Non-pigmented ciliary epithelial cell (primary cell): Measurements from ENCODE around the gene DLG2.
A peak's percentile ranks its signal among the peaks of the same experiment; 100 is the strongest.
"Not testable (repeated sequence)": the region's sequence is repeated elsewhere in the genome, so short reads cannot be mapped to it uniquely, and the experiment has no call there.

Source experiments
- DNase-seq: peaks from one replicate; pipeline ENCODE4 v3.0.0-alpha.2; 2010; ENCODE audit warnings: low read depth

Gene DLG2

GRCh38 chr11:85627332-85627997 lies at the start of gene DLG2:
DLG2 (minus strand) TSS chr11:85627344.
- no peak for DNase-seq

- DNase-seq = no peak
Observed at GRCh38 chr11:85673393-85673792, 46.2 kb upstream of the DLG2 start.

GRCh38 chr11:85672105-85672902 lies 45.2 kb upstream of the DLG2 start:
- no peak for DNase-seq

GRCh38 chr11:85670949-85671663 lies 44.0 kb upstream of the DLG2 start:
- not testable (repeated sequence) for DNase-seq

GRCh38 chr11:85668157-85668556 lies 41.0 kb upstream of the DLG2 start:
- DNase-seq = no peak

- DNase-seq = no peak
Observed at GRCh38 chr11:85666687-85667086, 39.5 kb upstream of the DLG2 start.

- DNase-seq = no peak
Observed at GRCh38 chr11:85665733-85666132, 38.6 kb upstream of the DLG2 start.

- peak; percentile 68 for DNase-seq
Observed at GRCh38 chr11:85664615-85665481, 37.7 kb upstream of the DLG2 start, which contains the start of gene CREBZF. CREBZF (minus strand) TSS chr11:85665129; CDS start chr11:85664875, 254 bp downstream.

- DNase-seq = no peak
Observed at GRCh38 chr11:85663753-85664614, 36.8 kb upstream of the DLG2 start.

GRCh38 chr11:85663080-85663752 lies 36.1 kb upstream of the DLG2 start:
- no peak for DNase-seq

GRCh38 chr11:85661972-85662664 lies 35.0 kb upstream of the DLG2 start:
- no peak for DNase-seq

- DNase-seq = no peak
Observed at GRCh38 chr11:85658180-85658579, 31.0 kb upstream of the DLG2 start.

- DNase-seq = no peak
Observed at GRCh38 chr11:85656777-85657176, 29.6 kb upstream of the DLG2 start.

- DNase-seq = not testable (repeated sequence)
Observed at GRCh38 chr11:85654343-85654742, 27.2 kb upstream of the DLG2 start.

GRCh38 chr11:85652786-85653447 lies 25.8 kb upstream of the DLG2 start:
- DNase-seq = no peak

GRCh38 chr11:85651118-85651517 lies 24.0 kb upstream of the DLG2 start:
- no peak for DNase-seq

- DNase-seq = peak; percentile 38
Observed at GRCh38 chr11:85647604-85648299, 20.6 kb upstream of the DLG2 start, which contains the start of gene TMEM126A. TMEM126A (plus strand) TSS chr11:85647967; CDS start chr11:85650256, 2,289 bp downstream.

- DNase-seq = no peak
Observed at GRCh38 chr11:85647078-85647477, 19.9 kb upstream of the DLG2 start.
